NCI-H1436 treated with DMSO at 0.1 percent for 48 hours (cell line): ENCODE measurements around the gene REV3L.

Experiments used
- DNase-seq: peaks from one replicate; lab custom pipeline; 2025; lab: John Stamatoyannopoulos, UW

Gene REV3L

DNA sequence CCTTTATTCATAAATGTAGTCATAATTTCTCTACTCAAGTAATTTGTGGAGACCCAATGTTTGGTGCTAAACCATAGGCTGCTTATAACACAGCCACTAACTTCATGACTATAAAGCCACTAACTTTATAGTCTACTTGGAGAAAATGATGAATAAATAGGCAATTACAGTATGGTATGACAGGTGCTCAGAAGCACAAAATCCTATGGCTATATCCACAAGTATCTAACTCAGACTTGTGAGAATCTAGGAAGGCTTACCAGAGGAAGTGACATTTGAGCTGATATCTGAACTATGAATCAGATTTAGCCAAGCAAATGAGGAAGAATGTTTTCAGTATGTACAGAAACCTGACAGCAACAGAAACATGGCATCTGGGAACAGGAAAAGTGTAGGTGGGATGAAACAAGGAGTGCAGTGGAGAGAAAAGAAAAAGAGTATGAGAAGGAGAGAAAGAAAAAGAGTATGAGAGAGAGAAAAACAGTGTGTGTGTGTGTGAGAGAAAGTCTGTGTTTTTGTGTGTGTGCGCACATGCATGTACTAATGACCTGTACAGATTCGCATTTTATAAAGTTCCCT is 59.9 kb downstream of the REV3L start:
- DNase-seq: no peak

GRCh38 chr6:111418971-111419693 is 63.9 kb downstream of the REV3L start:
- no peak for DNase-seq

DNA sequence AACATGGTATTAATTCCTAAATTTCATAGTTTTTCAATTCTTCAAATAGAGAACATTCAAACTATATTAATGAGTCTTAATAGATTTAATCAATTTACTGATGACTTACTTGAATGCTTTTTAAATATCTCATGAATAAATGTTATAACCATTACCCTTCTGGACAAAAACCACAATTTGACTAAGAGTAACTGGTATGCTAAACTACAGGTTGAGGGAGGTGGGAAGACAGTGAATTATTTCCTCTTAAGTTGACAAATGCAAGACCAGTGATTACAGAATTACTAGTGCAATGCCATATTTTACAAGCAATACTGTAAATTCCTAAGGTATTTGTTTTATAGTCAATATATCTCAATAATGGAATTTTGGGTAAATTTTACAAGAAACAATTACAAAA is 65.1 kb downstream of the REV3L start:
- DNase-seq: no peak

- DNase-seq: no peak
Observed at GRCh38 chr6:111417181-111417585, 65.8 kb downstream of the REV3L start.

- no peak for DNase-seq
Observed at GRCh38 chr6:111416529-111416928, 66.5 kb downstream of the REV3L start.

- no peak for DNase-seq
Observed at GRCh38 chr6:111414373-111414772, 68.6 kb downstream of the REV3L start.

- no peak for DNase-seq
Observed at GRCh38 chr6:111411978-111412566, 70.9 kb downstream of the REV3L start.

- DNase-seq: no peak
Observed at GRCh38 chr6:111411046-111411445, 72.0 kb downstream of the REV3L start.

DNA sequence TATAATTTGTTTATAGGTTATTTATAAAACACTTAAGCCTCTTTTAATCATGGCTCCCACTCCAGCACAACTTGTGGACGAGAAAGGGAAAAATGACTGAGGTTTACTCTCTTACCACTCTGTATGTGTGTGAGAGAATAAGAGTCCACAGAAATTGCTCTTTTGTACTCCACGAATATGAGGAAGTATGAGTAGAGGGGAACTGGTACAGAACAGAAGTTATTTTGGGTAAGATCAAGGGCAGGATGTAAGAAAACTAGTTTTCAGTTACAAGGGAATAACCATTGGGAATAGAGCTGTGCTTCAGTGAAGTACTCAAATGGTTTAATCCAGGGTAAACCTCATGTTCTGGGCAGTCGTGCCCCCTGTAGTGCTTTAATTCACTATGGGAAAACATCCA is 72.6 kb downstream of the REV3L start:
- no peak for DNase-seq

DNA sequence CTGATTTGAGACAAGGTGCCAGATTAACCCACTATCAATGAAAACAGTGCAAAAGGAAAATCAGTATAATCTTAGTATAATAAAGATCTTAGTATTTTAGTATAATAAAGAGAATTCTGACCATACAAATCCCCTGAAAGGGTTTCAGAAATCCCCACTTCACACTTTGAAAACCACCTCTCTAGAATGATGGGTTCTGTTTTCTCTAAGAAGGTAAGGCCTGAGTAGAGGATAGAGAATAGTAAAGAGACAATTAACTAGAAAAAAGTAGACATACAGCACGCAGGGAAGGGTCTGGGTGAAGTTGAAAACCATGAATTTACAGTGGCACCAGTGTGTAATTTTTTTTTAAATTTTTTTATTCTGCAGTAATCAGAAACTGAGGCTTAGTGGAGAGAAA is 73.6 kb downstream of the REV3L start:
- no peak for DNase-seq

DNA sequence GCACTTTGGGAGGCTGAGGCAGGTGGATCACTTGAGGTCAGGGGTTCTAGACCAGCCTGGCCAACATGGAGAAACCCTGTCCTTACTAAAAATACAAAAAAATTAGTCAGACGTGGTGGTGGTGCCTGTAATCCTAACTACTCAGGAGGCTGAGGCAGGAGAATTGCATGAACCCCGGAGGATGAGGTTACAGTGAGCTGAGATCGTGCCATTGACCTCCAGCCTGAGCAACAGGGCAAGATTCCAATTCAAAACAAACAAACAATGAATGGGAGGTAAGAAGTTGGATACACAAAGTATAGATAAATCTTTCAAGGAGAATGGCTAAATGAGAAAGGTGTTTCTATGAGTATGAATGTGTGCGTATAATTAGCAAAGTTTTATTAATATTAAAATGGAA is 75.3 kb downstream of the REV3L start:
- no peak for DNase-seq

- no peak for DNase-seq
Observed at GRCh38 chr6:111406200-111406721, 76.8 kb downstream of the REV3L start.

- no peak for DNase-seq
Observed at GRCh38 chr6:111403388-111403787, 79.6 kb downstream of the REV3L start.

GRCh38 chr6:111399626-111400025 is 83.4 kb downstream of the REV3L start:
- no peak for DNase-seq

DNA sequence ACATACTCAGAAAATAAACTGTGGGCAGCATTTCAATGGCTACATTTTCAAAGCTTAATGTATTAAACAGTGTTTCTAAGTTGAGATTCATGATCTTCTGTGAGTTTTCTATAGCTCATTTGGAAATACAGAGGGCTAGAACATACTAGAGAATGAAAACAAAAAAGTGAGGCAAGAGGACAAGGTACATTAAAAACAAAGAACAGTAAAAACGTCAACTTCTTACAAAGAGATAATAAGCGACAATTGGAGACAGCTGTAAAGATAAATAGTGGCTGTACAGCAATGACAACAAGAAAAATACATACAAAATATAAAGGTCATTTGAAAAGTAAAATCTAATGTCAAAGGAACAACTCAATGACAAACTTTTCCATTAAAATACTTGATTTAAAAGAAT is 94.3 kb downstream of the REV3L start:
- no peak for DNase-seq

DNA sequence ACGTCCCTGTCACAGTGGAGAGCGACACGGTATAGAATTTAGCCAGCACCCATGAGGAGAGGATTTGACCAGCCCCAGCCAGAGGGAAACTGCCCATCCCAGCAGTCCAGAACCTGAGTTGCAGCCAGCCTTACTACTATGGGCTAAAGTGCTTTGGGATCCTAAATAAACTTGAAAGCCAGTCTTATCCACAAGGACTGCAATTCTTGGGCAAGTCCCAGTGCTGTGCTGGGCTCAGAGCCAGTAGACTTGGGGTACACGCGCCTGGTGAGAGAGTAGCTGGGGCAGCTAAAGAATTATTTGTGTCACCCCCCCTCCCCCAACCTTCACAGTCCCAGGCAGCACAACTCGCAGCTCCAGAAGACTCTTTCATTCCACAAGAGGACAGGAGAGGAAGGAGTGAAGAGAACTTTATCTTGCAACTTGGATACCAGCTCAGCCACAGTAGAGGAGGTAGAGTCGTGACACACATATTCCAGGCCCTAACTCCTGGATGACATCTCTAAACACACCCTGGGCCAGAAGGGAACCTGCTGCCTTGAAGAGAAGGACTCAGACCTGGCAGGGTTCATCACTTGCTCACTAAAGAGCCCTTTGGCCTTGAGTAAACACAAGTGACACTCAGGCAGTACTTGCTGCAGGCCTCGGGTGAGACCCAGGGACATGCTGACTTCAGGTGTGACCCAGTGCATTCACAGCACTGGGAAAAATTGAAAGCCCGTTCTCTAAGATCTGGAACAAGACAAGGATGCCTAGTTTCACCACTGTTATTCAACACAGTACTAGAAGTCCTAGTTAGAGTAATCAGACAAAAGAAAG is 100.3 kb downstream of the REV3L start:
- DNase-seq: no peak

GRCh38 chr6:111381728-111382127 is 101.3 kb downstream of the REV3L start:
- DNase-seq: no peak

DNA sequence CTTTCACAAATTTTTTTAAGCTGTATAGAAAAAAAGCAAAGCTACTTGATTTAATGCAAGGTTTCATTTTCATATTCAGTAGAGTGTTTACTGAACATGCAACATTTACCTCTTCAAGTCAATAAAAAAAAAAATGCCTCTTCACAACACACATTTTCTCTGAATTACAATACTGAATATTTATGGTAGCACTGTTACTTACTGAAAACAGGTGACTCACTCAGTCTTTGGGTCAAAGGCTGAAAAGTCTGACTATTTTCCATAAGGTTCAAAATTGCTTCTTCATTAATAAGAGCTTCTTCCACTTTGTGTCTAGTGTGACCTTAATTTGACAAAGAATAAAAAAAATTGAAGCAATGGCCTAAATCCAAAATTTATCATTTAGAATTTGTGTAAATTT is 101.9 kb downstream of the REV3L start:
- no peak for DNase-seq

DNA sequence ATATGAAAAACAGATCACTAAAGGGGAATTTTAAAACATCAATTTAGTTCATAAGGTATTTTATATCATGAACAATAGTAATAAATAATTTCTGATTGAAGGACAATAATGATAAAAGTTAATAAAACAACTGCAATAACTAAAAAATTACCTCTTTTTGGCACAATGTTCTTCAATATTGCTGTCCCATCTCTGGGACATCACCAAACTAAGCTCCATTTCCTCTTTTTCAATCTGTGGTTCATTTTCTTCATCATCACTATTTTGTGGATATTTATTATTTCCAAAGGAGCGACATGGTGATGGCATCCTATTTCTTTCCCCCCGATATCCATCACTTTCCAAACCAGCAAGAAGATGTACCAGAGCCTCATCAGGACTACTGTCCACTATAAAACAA is 103.2 kb downstream of the REV3L start:
- no peak for DNase-seq

- no peak for DNase-seq
Observed at GRCh38 chr6:111379302-111379701, 103.7 kb downstream of the REV3L start.

- DNase-seq: no peak
Observed at GRCh38 chr6:111377558-111378120, 105.4 kb downstream of the REV3L start.

GRCh38 chr6:111367393-111368088 is 115.5 kb downstream of the REV3L start:
- no peak for DNase-seq
